ENCODE data around the gene SLC26A6.

SLC26A6 gene

GRCh38 chr3:48599077-48599501 lies 36.2 kb downstream of the SLC26A6 start:
- no peak for DNase-seq (ENCODE audit: low spot score)

GRCh38 chr3:48598323-48599076 lies 36.8 kb downstream of the SLC26A6 start:
- no peak for DNase-seq (ENCODE audit: low spot score)

- DNase-seq (ENCODE audit: low spot score): no peak
Measured at GRCh38 chr3:48597408-48597800, 37.9 kb downstream of the SLC26A6 start.

GRCh38 chr3:48596676-48597407 lies 38.4 kb downstream of the SLC26A6 start:
- no peak for DNase-seq (ENCODE audit: low spot score)

- DNase-seq (ENCODE audit: low spot score): no peak
Measured at GRCh38 chr3:48596157-48596556, 39.1 kb downstream of the SLC26A6 start.

- no peak for DNase-seq (ENCODE audit: low spot score)
Measured at GRCh38 chr3:48595526-48596121, 39.6 kb downstream of the SLC26A6 start.

GRCh38 chr3:48595075-48595525 lies 40.2 kb downstream of the SLC26A6 start, which contains the start of gene COL7A1:
TSS of gene COL7A1 (minus strand) at chr3:48595329. CDS start at chr3:48595159, 170 bp downstream.
- DNase-seq (ENCODE audit: low spot score): no peak

GRCh38 chr3:48594417-48595049 lies 40.7 kb downstream of the SLC26A6 start:
- no peak for DNase-seq (ENCODE audit: low spot score)

GRCh38 chr3:48593337-48593736 lies 41.9 kb downstream of the SLC26A6 start:
- no peak for DNase-seq (ENCODE audit: low spot score)

GRCh38 chr3:48592519-48593087 lies 42.7 kb downstream of the SLC26A6 start:
- DNase-seq (ENCODE audit: low spot score): no peak

- no peak for DNase-seq (ENCODE audit: low spot score)
Measured at GRCh38 chr3:48591886-48592518, 43.3 kb downstream of the SLC26A6 start.

GRCh38 chr3:48591436-48591835 lies 43.8 kb downstream of the SLC26A6 start:
- DNase-seq (ENCODE audit: low spot score): no peak

- no peak for DNase-seq (ENCODE audit: low spot score)
Measured at GRCh38 chr3:48588230-48588629, 47.0 kb downstream of the SLC26A6 start.

GRCh38 chr3:48587686-48588085 lies 47.6 kb downstream of the SLC26A6 start:
- no peak for DNase-seq (ENCODE audit: low spot score)

GRCh38 chr3:48585411-48585810 lies 49.9 kb downstream of the SLC26A6 start:
- DNase-seq (ENCODE audit: low spot score): no peak

GRCh38 chr3:48584836-48585235 lies 50.4 kb downstream of the SLC26A6 start:
- DNase-seq (ENCODE audit: low spot score): no peak

GRCh38 chr3:48581621-48582481 lies 53.4 kb downstream of the SLC26A6 start:
- no peak for DNase-seq (ENCODE audit: low spot score)

GRCh38 chr3:48576647-48577046 lies 58.6 kb downstream of the SLC26A6 start:
- DNase-seq (ENCODE audit: low spot score): no peak

All from NAMALWA (cell line).